Esophagus squamous epithelium (tissue), 4 donors: ENCODE data around the gene HOXB6.

ENCODE experiments used
- POLR2A ChIP-seq, 4 donors: fragments of 450-650 bp; IDR thresholded peaks; one replicate each; pipeline ENCODE4 v1.6.1; 2017; ENCODE audit warnings: antibody characterized with exemption in 4 of 4, mild to moderate bottlenecking in 4 of 4, moderate library complexity in 3 of 4
- TF ChIP-seq, protein P1 (sequence below), 6 experiments: fragments of 450-650 bp in 4 of 6; fragments of 200-600 bp in 2 of 6; sonication (generic) in 2 of 6; IDR thresholded peaks; one replicate each; pipeline ENCODE4 v1.5.1; 2016 to 2019; ENCODE audit warnings: antibody characterized with exemption in 6 of 6, mild to moderate bottlenecking in 4 of 6, moderate library complexity in 4 of 6

GRCh38 chr17:48566717-48567116 is 38.1 kb downstream of the HOXB6 start:
- TF ChIP-seq, protein P1, sequence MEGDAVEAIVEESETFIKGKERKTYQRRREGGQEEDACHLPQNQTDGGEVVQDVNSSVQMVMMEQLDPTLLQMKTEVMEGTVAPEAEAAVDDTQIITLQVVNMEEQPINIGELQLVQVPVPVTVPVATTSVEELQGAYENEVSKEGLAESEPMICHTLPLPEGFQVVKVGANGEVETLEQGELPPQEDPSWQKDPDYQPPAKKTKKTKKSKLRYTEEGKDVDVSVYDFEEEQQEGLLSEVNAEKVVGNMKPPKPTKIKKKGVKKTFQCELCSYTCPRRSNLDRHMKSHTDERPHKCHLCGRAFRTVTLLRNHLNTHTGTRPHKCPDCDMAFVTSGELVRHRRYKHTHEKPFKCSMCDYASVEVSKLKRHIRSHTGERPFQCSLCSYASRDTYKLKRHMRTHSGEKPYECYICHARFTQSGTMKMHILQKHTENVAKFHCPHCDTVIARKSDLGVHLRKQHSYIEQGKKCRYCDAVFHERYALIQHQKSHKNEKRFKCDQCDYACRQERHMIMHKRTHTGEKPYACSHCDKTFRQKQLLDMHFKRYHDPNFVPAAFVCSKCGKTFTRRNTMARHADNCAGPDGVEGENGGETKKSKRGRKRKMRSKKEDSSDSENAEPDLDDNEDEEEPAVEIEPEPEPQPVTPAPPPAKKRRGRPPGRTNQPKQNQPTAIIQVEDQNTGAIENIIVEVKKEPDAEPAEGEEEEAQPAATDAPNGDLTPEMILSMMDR (IDR thresholded peaks at IDR 0.05): no peak
- TF ChIP-seq POLR2A (IDR thresholded peaks at IDR 0.05): no peak
